Left ventricle myocardium inferior (tissue), 1 donor: Measurements from ENCODE around the gene CAMK2D. TPM values are rescaled to one million over a fixed set of nuclear protein-coding genes. Genes with fewer than 3 reads are reported as not detected.

Experiments used
- DNase-seq: peaks from one replicate; pipeline ENCODE4 v3.0.0-alpha.2; 2020
- H3K27ac ChIP-seq: fragments of 200-600 bp; replicated peaks from 2 replicates; pipeline ENCODE4 v1.8.0; 2021
- H3K27me3 ChIP-seq: fragments of 200-600 bp; 2 replicates; pipeline ENCODE4 v1.8.0; 2021; ENCODE audit warnings: low read depth
- H3K36me3 ChIP-seq: fragments of 200-600 bp; 2 replicates; pipeline ENCODE4 v1.8.0; 2021
- H3K4me1 ChIP-seq: fragments of 200-600 bp; 2 replicates; pipeline ENCODE4 v1.8.0; 2021
- H3K4me3 ChIP-seq: fragments of 200-600 bp; 2 replicates; pipeline ENCODE4 v1.8.0; 2021; ENCODE audit warnings: mild to moderate bottlenecking, moderate library complexity
- H3K9me3 ChIP-seq: fragments of 200-600 bp; replicated peaks from 2 replicates; pipeline ENCODE4 v1.8.0; 2021
- CTCF ChIP-seq: fragments of 200-600 bp; IDR thresholded peaks from 2 replicates; pipeline ENCODE4 v1.8.0; 2021; ENCODE audit warnings: antibody characterized with exemption, mild to moderate bottlenecking, borderline replicate concordance
- intact Hi-C: fragments of 100-400 bp; cut with micrococcal nuclease; formaldehyde crosslinking; loops from one replicate; pipeline ENCODE4 v1.11.0; 2022
- total RNA-seq: library from RNA; stranded (reverse); fragmentation: NEBNext Ultra II Directional; extraction: Animal tissue kit (Norgen Biotek cat#: 25700); gene quantifications from one replicate; pipeline ENCODE4 v1.2.1, GENCODE V29; 2021
- donor health status: DM: no; HTN: yes; CAD: no; lungs with severe emphysema.

The CAMK2D gene
- total RNA-seq, 1 donor from 2014 or later = 223 TPM

- no peak for TF ChIP-seq CTCF
- no peaks in the 10 kb centered on the region for H3K27me3 ChIP-seq
- intact Hi-C loops = no loop called here
Measured at GRCh38 chr4:113758372-113758771, 3.2 kb downstream of the CAMK2D start.

GRCh38 chr4:113757486-113757885 is 4.1 kb downstream of the CAMK2D start:
- no peak for TF ChIP-seq CTCF
- no peak for DNase-seq
- H3K4me3 ChIP-seq = peak overlapping the region; percentile 92

More at GRCh38 chr4:113758372-113758771, 3.2 kb downstream of the CAMK2D start:
- H3K4me3 ChIP-seq = peak overlapping the region; percentile 92
- H3K9me3 ChIP-seq = no peaks in the 10 kb centered on the region
- peaks cover 10% of the 10 kb centered on the region for H3K36me3 ChIP-seq
- H3K27ac ChIP-seq = peak overlapping the region; percentile 99
- peaks cover 91% of the 10 kb centered on the region for H3K4me1 ChIP-seq
- no peak for DNase-seq

GRCh38 chr4:113756005-113756410 is 5.5 kb downstream of the CAMK2D start:
- DNase-seq = no peak
- no peaks in the 10 kb centered on the region for H3K27me3 ChIP-seq
- H3K36me3 ChIP-seq = peaks cover 10% of the 10 kb centered on the region
- intact Hi-C loops = no loop called here
- peak overlapping the region; percentile 92 for H3K4me3 ChIP-seq
- H3K27ac ChIP-seq = peak overlapping the region; percentile 16
- H3K9me3 ChIP-seq = no peaks in the 10 kb centered on the region
- no peak for TF ChIP-seq CTCF
- H3K4me1 ChIP-seq = peaks cover 88% of the 10 kb centered on the region

More at GRCh38 chr4:113757486-113757885, 4.1 kb downstream of the CAMK2D start:
- Histone ChIP-seq H3K4me1 (peaks cover 95% of the 10 kb centered on the region), H3K27me3 (no peaks in the 10 kb centered on the region), H3K27ac (peak overlapping the region; percentile 99), H3K9me3 (no peaks in the 10 kb centered on the region), H3K36me3 (peaks cover 10% of the 10 kb centered on the region)
- intact Hi-C loops = no loop called here

- intact Hi-C loops = no loop called here
- H3K4me1 ChIP-seq = peaks cover 75% of the 10 kb centered on the region
- no peak for DNase-seq
- no peaks in the 10 kb centered on the region for H3K9me3 ChIP-seq
- H3K4me3 ChIP-seq = no peak overlapping the region
- H3K27ac ChIP-seq = no peak overlapping the region
- TF ChIP-seq CTCF = no peak
- no peaks in the 10 kb centered on the region for H3K27me3 ChIP-seq
- peaks cover 3% of the 10 kb centered on the region for H3K36me3 ChIP-seq
Measured at GRCh38 chr4:113750734-113751133, 10.8 kb downstream of the CAMK2D start.

GRCh38 chr4:113750296-113750695 is 11.2 kb downstream of the CAMK2D start:
- Histone ChIP-seq H3K36me3 (peaks cover 3% of the 10 kb centered on the region), H3K4me1 (peaks cover 74% of the 10 kb centered on the region)

More at GRCh38 chr4:113750296-113750695, 11.2 kb downstream of the CAMK2D start:
- no peaks in the 10 kb centered on the region for H3K9me3 ChIP-seq
- peak overlapping the region; percentile 1 for H3K27ac ChIP-seq
- no peak for DNase-seq
- no peaks in the 10 kb centered on the region for H3K27me3 ChIP-seq
- TF ChIP-seq CTCF = no peak
- H3K4me3 ChIP-seq = no peak overlapping the region
- intact Hi-C loops = no loop called here
